ENCODE measurements around the gene HSBP1L1.

Gene HSBP1L1

DNA sequence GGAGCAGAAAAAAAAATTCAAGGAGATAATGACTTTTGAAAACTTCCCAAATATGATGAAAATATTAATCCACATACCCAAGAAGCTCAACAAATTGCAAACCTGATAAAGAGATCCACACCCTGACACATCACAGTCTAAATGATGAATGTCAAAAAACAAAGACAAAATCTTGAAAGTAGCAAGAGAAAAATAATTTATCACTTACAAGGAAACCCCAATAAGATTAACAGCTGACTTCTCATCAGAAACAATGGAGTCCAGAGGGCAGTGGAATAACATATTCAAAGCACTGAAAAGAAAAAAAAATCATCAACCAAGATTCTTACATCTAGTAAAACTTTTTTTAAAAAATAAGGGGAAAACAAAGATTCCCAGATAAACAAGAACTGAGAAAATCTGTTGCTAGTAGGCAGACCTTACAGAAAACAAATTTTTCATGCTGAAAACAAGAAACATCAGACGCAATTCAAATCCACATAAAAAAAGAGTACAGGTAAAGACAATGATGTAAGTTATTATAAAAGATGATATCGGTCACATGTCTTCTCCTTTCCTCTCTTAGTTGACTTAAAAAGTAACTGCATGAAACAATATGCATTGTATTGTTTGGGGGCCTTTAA, 34.3 kb upstream of the HSBP1L1 start:
- no peak for DNase-seq (ENCODE audit: low read depth)

DNA sequence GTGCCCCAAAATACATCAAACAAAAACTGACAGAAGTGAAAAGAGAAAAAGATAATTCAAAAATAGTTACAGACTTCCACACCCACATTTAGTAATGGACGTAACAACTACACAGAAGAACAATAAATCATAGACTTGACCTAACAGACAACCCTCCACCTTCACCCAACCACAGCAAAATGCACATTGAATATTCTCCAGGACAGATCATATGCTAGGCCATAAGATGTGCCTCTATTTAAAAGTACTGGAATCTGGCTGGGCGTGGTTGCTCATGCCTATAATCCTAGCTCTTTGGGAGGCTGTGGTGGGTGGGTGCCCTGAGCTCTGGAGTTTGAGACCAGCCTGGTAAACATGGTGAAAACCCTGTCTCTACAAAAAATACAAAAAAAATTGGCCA, 33.0 kb upstream of the HSBP1L1 start:
- no peak for DNase-seq (ENCODE audit: low read depth)

DNA sequence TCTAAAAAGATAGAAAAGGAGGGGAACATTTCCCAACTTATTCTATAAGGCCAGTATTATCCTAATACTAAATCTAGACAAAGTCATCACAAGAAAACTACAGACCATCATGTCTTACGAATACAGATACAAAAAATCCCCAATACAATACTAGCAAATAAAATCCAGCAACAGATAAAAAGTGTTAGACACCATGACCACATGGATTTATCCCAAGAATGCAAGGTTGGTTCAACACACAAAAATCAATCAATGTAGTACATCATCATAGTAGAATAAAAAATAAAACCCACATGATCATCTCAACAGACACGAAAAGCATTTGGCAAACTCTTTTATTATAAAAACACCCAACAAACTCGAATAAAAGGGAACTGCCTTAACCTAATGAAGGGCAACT, 31.5 kb upstream of the HSBP1L1 start:
- no peak for DNase-seq (ENCODE audit: low read depth)

DNA sequence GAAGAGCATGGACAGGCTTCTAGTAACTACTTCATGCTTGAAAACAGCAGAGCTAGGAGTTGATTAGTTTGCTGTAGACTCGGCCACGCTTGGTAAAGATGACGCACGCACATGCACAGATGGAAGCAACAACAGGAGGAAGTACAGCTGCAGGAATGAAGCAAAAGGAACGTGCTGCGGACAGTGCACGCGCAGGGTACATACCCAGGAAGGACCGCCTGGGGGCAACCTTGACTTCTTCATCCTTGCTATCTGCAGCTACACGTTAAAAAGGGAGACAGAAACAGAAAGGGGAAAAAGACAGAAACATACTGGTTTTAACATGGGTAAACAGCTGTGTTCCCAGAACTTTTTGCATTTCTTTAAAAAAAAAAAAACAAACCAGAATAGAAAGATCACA, 30.7 kb upstream of the HSBP1L1 start:
- DNase-seq (ENCODE audit: low read depth): no peak

DNA sequence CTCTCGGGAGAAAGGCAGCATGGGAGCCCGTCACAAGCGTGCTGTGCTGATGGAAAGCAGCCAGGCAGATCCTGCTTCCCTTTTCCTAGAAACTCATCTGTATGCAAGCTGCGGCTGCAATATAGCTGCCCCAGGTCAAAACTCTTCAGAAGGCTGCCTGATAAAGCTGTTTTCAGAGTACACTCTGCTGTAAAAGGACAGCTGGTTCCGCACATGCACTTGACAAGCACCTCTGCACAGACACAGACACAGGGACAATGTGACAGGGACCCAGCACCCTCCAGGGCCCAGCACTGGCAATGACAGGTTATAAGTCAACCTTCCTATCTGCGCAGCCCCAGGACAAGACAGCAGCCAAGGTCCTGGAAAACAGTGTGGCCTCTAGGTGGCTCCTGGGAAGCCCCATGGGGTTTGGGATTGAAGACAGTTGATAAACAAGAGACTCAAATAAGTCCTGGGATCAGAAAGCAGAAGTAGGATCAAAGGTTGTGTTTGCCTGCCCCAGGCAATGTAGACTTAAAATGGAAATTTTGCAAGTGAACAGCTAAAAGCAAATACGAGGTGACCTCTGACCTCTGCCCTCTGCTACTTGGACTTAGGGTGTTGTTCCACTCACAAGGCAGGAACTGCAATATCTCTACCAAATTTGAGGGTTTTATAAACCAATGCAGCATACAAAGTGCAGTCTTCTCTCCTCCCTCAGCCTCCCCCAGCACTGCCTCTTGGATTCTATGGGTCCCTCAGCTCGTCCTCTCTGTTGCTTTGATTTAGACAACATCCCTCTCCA, 29.9 kb upstream of the HSBP1L1 start:
- DNase-seq (ENCODE audit: low read depth): no peak

DNA sequence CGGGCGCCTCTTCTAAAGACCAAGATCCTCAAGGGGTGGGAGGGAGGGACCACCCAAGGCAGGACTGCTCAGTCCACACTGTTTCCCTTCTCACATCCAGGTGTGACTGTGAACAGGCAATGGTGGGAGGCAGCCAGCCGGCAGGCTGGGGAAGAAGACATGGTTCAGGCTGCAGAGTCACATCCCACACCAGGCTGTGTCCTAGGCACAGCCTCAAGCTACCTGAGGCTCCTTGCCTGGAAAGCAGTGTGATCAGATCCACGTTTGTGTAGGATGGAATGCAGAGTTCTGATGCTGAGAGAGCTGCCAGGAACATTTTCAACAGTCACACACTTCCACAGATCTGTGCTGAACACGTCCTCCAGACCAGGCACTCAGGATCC, 29.4 kb upstream of the HSBP1L1 start:
- DNase-seq (ENCODE audit: low read depth): no peak

DNA sequence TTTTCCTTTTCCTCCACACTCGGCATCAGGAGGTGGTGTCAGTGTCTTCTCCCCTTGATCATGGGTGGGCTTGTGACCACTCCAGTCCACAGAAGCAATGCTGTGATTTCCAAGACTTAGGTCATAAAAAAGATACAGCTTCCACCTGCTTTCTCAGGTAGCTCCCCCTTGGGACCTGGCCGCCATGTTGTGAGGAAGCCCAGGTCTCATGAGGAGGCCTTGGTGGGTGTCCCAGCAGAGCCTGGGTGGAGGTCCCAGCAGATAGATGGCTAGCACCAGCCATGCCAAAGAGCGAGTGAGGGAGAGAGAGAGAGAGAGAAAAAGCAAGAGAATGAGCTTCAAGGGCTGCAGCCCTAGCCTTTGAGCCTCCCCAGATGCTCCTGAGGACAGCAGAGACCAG, 28.9 kb upstream of the HSBP1L1 start:
- DNase-seq (ENCODE audit: low read depth): no peak

DNA sequence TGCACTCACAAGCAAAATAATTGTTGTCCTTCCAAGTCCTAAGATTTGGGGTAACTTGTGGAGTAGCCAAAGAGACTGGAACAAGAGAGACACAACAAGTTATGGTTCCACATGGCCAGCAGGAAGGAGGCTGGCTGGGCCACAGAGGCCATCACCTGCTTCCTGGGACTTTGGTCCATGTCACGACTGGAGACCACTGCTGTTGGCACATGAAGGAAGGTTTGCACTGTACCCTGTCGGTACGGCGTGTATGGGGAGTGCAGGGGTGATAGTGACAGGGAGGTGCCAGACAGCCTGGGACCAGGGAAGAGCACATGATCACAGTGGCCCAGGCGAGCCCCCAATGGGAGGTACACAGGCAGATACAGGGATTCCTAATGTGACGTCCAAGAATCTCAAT, 28.5 kb upstream of the HSBP1L1 start:
- DNase-seq (ENCODE audit: low read depth): no peak

DNA sequence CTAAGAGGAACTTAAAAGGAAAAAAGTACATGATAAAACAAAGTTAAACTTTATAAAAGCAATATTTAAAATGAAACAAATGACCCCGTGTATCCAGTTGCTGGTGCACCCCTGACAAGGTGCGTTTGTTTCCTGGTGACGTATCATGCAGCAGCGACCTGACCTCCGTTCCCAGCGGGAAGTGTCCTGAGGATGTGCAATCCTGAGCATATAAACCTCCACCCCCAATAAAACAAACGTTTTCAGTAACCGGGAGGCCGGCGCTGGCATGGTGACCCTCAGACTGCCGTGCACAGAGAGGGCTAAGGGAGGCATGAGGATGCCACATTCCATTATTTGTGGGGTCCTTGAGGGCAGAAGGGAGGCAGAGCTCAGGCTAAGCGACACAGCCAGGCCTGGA, 27.8 kb upstream of the HSBP1L1 start:
- no peak for DNase-seq (ENCODE audit: low read depth)

DNA sequence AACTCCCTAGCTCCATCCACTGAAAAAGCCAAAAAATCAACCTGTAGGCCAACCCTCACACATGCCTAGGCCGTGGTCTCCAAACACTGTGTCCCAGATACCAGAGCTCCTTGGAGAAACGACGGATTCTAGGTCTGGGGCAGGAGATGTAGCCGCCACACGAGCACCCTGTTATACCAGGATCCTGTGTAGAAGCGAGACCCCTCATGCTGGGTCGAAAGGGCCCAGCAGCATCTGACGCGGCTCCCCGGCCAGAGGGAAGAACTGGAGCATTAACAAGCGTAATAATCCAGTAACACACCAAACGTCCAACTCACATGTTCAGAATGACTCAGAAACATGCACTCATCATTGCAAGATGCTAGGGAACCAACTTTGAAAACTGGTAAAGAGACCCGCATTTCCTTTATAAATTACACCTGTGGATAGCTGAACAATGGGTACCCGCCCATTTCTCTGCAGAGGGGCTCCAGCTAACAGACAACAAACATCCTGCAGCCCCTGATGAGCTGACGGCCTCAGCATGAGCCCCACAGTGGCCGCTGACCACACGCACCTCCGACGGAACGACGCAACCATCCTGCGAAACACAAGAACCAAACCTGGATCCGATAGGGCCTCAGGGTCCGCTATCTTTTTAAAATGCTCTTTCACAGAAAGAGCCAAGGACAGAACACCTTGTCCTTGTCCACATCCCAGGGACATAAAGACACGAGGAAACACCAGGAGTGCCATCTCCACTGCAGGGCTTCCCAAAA, 27.2 kb upstream of the HSBP1L1 start:
- no peak for DNase-seq (ENCODE audit: low read depth)

DNA sequence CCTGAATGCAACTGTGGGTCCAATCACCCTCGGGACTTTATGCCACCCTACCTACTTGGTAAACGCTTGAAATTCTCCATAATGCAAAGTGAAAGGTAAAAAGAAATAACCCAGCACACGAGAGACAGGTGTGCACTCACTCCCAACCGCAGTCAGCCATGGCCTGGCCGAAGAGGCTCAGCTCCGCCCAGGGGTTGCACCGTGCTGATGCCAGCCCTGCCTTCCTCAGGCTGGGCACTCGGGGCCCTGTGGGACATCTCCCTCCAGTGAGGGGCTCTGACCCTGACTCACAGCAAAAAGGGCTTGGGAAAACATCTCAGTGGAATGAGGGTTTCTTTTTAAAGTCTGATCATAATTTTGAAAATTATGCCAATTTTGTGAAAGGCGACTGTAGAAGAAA, 26.2 kb upstream of the HSBP1L1 start:
- no peak for DNase-seq (ENCODE audit: low read depth)

DNA sequence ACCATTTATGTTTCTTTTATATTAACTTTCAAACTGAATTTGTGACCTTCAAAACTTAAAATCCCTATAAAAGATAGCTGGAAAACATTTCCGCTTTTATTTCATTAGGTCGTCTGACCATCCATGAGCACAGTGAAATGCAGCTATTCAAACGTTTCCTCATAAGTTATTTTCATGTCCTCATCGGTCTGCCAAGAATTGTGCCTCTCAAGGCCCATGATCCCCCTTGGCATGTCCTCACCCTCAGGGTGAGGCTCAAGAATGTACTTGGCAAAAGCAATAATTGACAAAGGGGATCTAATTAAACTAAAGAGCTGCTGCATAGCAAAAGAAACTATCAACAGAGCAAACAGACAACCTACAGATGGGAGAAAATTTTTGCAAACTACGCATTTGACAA, 25.3 kb upstream of the HSBP1L1 start:
- DNase-seq (ENCODE audit: low read depth): no peak

DNA sequence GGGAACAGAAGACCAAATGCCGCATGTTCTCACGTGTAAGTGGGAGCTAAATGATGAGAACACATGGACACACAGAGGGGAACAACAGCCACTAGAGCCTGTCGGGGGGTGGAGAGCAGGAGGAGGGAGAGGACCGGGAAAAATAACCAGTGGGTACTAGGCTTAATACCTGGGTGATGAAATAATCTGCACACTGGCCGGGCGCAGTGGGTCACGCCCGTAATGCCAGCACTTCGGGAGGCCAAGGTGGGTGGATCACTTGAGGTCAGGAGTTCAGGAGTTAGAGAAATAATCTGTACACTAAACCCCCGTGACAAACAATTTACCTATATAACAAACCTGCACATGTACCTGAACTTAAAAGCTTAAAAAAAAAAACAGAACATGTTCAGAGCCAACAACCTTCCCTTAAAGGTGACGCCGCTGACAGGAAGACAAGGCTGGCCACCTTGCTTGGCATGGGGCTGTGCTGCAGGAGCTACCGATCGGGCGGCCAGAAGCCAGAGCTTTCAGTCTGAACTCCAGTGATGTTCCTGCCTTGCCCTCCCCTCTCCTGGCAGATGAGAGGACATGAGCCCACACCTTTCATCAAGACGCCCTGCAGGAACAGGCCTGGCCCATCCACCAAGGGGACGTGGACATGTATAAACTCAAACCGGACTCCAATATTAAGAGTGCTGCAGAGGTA, 24.2 kb upstream of the HSBP1L1 start:
- no peak for DNase-seq (ENCODE audit: low read depth)

DNA sequence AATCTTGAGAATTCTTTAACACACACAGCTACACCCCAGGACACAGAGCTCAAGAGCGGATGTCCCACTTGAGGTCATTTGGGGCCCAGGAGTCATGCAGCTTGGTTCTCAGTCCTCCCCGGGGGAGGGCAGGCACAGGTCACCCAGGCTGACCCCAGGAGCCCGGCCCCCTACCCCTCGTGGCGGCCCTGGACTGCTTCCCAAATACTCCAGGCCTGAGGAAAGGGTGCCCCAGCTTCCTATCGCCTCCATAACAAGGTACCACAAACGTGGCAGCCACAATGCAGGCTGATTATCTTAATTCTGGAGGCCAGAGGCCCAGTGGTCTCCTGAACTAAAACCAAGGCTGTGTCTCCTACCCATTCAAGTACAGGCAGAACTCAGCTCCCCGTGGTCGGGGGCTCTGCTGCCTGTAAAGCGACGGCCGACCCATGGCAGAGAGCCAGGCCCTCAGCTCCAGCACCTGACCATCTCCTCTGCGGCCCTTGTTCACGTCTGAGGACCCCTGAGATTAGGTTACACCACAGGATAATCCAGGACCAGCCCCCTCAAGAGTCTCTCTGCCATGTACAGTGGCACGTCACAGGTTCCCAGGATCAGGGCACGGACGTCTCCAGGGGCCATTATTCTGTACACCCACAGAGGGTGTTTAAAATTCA, 23.5 kb upstream of the HSBP1L1 start:
- DNase-seq (ENCODE audit: low read depth): no peak

DNA sequence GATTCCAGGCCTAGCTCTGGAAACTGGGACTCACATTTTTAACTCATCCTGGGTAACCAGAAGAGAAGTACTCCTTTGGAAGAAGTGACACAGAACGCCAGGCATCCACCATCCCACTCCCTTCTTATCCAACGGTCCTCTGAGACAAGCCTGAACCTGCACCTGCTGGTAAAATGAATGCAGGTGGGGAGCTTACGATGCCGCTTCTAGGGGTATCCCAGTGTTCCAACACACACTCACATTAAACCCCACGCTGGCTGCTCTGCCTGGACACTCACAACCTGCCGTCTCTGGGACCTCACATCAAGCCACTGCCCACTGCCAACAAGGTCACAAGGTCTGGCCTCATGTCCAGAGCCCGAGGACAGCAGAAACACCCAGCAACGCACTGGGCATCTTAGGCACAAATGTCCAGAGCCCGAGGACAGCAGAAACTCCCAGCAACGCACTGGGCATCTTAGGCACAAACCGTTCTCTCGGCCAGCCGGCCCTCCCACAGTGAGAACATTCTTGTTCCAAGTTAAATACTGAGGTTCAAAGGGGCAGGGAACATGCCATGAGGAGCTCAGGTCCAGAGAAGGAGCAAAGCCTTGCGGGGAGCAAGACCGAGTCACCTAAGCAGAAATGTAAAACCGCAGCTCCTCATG, 22.8 kb upstream of the HSBP1L1 start:
- DNase-seq (ENCODE audit: low read depth): no peak

DNA sequence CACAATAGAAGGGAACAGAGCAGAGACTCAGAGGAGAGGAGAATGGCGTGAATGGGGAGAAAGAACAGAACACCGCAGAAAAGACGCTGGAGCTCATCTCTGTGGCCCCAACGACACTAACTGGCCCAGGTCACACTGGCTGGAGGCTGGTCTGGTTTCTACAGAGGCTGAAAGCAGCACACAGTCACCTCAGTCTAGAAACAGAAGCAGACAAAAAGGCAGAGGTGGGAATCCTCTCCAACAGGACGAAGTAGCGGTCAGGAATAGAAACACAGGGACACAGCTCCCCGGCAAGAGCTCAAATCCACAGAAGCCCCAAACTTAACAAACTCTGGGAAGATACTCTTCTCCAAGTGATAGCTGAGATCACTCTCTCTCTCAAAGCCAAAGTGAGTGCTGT, 22.2 kb upstream of the HSBP1L1 start:
- no peak for DNase-seq (ENCODE audit: low read depth)

DNA sequence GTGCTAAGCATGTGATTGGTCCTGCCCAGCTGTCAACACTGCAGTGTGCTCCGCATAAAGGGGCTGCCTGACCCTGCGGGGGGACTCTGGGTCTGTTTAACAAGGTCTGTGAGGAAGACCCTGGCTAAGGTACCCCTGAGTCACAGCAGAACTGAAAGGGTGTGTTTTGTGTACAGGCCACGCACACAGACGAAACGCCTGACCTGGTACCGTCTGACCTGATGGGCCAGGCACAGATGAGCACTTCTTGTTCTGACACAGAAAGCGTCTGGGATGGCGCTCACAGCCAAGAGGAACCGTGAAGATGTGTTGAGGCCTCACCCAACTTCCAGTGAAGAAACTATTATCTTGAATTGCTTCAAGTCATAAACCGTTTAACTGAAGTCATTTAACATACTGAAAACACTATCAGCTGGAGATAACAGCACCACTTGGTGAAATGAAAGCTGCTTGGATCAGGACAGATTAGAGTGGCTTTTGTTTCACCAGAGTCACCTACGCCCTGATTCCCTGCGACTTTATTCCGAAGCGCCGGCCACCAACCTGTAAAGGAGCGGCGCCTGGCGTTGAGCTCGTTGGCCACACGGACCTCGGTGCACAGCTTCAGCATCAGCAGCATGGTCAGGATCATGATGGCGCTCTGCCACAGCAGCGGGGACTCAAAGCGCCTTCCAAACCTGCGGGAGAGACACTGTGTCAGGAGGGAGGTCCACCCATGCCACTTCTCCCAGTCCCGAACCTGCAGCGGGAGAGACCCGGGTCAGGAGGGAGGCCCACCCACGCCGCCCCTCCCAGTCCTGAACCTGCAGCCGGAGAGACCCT, 21.4 kb upstream of the HSBP1L1 start:
- no peak for DNase-seq (ENCODE audit: low read depth)

DNA sequence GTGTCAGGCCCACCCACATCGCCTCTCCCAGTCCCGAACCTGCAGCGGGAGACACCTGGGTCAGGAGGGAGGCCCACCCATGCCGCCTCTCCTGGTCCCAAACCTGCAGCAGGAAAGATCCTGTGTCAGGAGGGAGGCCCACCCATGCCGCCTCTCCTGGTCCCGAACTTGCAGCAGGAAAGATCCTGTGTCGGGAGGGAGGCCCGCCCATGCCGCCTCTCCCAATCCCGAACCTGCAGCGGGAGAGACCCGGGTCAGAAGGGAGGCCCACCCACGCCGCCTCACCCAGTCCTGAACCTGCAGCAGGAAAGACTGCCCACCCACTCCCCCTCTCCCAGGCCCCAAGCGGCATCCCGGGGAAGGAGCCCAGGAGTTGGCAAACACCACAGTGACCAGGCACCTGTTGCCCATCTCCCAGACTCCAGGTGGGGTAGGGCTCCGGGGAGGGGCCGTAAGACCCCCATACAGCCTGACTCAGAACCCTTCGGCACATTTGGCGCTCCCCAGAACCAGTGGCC, 20.8 kb upstream of the HSBP1L1 start:
- no peak for DNase-seq (ENCODE audit: low read depth)

DNA sequence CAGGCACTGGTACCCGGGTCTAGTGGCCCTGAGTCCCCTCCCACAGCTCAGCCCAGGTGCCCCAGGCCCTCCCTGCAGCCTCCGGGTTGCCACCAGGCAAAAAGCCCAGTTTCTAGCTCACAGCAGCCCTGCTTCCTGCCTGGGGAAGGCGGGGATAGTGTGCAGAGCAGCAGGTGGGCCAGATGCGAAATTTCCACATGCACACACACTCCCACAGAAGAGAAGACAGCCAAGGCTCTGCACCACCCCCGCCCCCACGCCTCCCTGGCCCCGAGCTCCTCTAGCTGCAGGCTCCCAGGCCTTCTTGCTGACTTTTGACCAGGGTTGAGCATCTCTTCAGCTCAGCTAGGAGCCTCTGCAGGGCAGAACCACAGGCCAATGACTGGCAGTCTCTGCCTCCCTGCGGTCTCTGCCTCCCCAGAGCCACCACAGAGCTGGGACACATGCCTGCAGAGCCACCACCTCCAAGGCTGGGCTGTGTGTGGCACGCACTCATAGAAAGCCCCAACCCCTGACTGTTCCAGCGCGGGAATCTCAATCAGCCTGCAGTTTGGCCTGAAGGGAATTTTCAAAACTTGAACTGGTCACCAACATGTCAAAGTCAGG, 20.2 kb upstream of the HSBP1L1 start:
- no peak for DNase-seq (ENCODE audit: low read depth)

DNA sequence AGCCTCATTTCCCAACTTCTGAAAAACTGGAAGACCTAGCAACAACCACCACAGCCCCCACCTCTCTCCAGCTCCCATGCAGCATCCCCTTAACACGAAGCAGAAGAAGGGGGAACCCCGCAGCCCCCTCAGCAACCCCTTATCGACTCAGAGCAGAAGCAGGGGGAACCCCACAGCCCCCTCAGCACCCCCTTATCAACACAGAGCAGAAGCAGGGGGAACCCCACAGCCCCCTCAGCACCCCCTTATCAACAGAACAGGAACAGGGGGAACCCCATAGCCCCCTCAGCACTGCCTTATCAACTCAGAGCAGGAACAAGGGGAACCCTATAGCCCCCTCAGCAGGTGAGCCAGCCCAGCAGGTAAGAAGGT, 19.7 kb upstream of the HSBP1L1 start:
- no peak for DNase-seq (ENCODE audit: low read depth)
